ENCODE data around the gene RPL37. TPM values are rescaled to one million over a fixed set of nuclear protein-coding genes. Genes with fewer than 3 reads are reported as not detected.
"Not testable (repeated sequence)": the region's sequence is repeated elsewhere in the genome, so short reads cannot be mapped to it uniquely, and the experiment has no call there.

RPL37 gene
- total RNA-seq, result 115 and 223 TPM in 2 replicates

DNA sequence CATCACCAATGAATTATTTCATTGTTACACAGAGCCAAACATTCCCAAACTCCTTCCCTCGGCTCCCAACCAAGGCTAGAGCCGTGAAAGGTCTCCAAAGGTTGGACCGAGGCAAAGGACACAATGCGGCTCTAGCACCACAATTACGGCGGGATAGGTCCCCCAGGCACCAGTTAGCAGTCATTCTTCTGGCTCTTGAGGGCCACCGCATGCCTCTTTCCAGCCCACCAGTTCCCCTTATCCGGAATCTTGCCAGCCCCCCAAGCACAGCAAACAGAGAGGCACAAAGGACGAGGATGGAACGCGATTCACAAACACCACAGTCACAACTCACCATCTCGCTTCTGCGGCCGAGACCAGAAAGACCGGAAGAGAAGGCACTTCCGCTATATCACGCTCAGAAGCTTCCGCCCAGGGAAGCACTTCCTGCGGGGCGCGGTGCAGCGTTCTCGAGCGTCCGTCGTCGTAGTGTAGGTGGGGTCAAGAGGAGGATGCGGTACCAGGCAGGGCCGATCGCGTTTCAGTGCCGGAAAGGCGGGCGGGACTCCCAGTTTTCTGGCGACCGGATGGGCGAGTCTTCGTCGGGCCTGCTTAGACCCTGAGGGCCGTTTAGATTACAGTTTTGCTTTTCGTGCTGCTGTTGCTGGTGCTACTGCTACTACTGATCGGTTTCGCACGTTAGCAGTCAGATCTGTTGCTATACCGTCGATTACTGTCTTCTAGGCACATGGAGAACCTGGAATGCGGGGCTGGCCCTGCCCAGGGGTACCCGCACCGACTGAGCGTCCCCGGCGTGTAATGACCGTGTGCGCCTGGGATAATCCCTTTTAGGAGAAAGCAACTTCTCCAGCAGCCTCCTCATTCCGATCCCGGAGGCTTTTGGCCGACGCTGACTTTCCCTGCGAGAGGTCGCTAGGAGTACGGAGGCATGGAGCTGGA is at the start of gene RPL37:
Gene RPL37, minus strand, starts transcription at position 374 of the 939 bp plus-strand sequence. Its CDS starts 37 bp downstream, at position 337.
- peak; percentile 78 for DNase-seq (ENCODE audit: extremely low read depth, low read depth, low spot score)

GRCh38 chr5:40883051-40883450 is 48.0 kb upstream of the RPL37 start:
- DNase-seq (ENCODE audit: extremely low read depth, low read depth, low spot score), result not testable (repeated sequence)

DNA sequence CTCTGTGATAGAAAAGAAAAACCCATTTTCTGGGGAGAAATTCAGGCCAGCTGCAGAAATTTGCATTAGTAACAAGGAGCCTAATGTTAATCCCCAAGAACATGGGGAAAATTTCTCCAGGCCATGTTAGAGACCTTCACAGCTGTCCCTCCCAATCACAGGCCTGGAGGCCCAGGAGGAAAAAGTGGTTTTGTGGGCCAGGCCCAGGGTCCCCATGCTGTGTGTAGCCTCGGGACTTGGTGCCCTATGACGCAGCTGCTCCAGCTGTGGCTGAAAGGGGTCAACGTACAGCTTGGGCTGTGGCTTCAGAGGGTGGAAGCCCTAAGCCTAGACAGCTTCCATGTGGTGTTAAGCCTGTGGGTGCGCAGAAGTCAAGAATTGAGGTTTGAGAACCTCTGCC is 47.3 kb upstream of the RPL37 start:
- DNase-seq (ENCODE audit: extremely low read depth, low read depth, low spot score), result no peak

GRCh38 chr5:40879163-40879942 is 44.3 kb upstream of the RPL37 start:
- peak; percentile 23 for DNase-seq (ENCODE audit: extremely low read depth, low read depth, low spot score)

DNA sequence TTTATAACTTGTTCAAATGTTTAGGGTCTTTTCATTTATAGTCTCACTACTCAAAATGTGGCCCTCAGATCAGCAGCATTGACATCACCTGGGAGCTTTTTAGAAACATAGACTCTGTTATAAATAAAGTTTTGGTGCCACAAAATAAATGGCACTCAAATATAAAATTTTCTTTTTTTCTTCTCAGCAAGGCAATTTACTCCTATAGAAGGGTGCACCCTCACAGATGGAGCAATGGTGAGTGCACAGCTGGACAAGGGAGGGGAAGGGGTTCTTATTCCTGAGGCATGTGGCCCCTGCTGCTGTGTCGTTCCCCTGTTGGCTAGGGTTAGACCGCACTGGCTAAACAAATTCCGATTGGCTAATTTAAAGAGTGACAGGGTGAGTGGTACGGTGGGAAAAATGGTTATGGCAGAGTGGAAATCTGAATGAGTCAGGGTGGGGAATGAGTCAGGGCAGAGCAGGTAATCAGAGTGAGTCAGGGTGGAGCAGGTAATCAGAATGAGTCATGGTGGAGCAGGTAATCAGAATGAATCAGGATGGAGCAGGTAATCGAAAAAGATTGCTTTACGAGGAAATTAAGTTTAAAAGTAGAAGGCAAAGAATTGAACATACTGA is 42.5 kb upstream of the RPL37 start:
- DNase-seq (ENCODE audit: extremely low read depth, low read depth, low spot score), result no peak

- DNase-seq (ENCODE audit: extremely low read depth, low read depth, low spot score), result no peak
Observed at GRCh38 chr5:40875958-40876357, 40.9 kb upstream of the RPL37 start.

DNA sequence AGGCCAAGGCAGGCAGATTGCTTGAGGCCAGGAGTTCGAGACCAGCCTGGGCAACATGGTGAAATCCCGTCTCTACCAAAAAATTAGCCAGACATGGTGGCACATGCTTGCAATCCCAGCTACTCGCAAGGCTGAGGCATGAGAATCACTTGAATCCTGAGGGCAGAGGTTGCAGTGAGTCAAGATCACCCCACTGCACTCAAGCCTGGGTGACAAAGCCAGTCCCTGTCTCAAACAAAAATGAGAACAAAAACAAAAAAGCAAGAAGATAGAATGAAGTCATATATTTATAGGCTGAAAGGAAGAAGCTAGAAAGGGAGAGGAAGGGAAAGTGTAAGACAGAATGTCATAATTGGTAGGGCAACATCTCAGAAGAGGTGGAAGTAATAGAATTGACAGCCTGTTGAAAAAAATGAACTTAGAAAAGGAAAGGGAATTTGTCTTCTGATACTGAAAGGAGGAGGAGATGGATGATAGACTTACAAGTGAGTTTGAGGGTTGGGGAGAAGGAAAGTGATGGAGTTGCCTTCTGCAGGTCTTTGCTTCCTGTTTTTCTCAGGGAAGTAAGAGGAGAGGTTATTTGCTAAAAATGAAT is 38.4 kb upstream of the RPL37 start:
- DNase-seq (ENCODE audit: extremely low read depth, low read depth, low spot score), result no peak

- not testable (repeated sequence) for DNase-seq (ENCODE audit: extremely low read depth, low read depth, low spot score)
Observed at GRCh38 chr5:40872253-40872652, 37.2 kb upstream of the RPL37 start.

GRCh38 chr5:40871177-40871576 is 36.2 kb upstream of the RPL37 start:
- DNase-seq (ENCODE audit: extremely low read depth, low read depth, low spot score), result no peak

- DNase-seq (ENCODE audit: extremely low read depth, low read depth, low spot score), result no peak
Observed at GRCh38 chr5:40869384-40869783, 34.4 kb upstream of the RPL37 start.

GRCh38 chr5:40866844-40867243 is 31.8 kb upstream of the RPL37 start:
- no peak for DNase-seq (ENCODE audit: extremely low read depth, low read depth, low spot score)

DNA sequence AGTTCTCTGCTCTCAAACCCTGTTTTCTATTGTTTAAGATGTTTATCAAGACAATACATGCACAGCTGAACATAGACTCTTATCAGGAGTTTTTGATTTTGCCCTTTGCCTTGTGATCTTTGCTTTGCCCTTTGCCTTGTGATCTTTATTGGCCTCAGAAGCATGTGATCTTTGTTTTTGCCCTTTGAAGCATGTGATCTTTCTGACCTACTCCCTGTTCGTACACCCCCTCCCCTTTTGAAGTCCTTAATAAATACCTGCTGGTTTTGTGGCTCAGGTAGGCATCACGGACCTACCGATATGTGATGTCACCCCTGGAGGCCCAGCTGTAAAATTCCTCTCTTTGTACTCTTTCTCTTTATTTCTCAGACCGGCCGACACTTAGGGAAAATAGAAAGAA is 30.0 kb upstream of the RPL37 start:
- not testable (repeated sequence) for DNase-seq (ENCODE audit: extremely low read depth, low read depth, low spot score)

DNA sequence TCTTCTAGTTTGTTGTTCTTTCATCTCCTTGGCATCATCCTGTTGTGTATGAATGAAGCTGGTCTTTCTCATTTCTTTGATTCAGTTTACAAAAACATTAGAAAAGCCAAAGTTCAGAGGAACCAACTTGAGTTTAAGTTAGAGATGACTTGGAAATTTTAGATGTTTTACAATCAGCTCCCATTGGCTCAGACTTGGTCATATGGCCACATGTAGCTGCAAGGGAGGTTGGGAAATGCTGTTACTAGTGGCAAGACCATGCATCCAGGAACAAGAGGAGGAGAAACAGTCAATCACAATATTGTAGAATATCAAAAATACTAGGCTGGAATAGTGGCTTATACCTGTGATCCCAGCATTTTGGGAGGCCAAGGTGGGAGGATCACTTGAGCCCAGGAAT is 25.7 kb upstream of the RPL37 start:
- DNase-seq (ENCODE audit: extremely low read depth, low read depth, low spot score), result no peak

GRCh38 chr5:40853632-40854192 is 18.7 kb upstream of the RPL37 start:
- no peak for DNase-seq (ENCODE audit: extremely low read depth, low read depth, low spot score)

DNA sequence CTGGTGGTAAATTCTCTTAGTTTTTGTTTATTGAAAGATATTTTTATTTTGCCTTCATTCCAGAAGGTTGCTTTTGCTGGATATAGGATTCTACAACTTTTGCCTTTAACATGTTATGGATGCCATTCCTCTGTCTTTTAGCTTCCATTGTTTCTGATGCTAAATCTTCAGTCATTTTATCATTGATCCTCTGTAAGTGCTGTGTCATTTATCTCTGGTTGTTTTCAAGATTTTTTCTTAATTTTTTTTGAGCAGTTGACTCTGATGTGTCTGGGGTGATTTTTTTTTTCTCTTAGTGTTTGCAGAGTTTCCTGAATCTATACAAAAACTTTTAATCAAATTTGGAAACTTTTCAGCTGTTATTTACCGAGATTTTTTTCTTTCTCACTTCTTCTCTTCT is 12.5 kb upstream of the RPL37 start:
- no peak for DNase-seq (ENCODE audit: extremely low read depth, low read depth, low spot score)

GRCh38 chr5:40846371-40846770 is 11.3 kb upstream of the RPL37 start:
- no peak for DNase-seq (ENCODE audit: extremely low read depth, low read depth, low spot score)

DNA sequence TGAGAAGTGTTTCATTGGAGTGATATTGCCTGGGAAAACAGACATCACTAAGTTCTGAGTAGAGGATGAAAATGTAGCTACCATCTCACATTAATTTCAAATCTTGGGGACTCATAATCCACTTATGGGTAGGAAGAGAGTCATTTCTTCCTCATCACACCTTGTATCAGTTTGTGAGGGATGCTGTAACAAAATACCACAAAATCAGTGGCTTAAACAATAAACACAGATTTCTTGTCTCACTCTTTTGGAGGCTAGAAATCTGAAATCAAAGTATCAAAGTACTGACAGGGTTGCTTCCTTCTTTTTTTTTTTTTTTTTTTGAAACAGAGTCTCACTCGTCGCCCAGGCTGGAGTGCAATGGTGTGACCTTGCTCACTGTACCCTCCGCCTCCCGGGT is 9.5 kb upstream of the RPL37 start:
- DNase-seq (ENCODE audit: extremely low read depth, low read depth, low spot score), result no peak

DNA sequence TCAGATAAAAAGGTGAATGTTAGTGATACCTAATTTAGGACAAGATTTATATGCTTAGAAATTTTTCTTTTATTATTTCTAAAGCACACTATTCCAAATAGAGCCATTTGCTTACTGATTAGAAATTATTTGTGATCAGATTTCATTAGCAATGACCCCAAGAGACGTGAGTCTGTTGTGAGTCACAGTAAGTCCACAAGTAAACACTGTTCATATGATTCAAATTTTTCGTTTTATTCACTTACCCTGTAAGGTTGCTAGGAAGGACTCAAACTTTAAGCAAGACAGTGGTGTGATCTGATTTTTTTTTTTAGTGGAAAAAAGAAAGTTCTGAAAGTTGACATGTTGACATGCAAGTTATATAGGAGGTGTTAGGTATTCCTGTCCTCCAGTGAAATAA is 7.3 kb upstream of the RPL37 start:
- no peak for DNase-seq (ENCODE audit: extremely low read depth, low read depth, low spot score)

- DNase-seq (ENCODE audit: extremely low read depth, low read depth, low spot score), result peak; percentile 63
Observed at GRCh38 chr5:40841068-40841805, 6.2 kb upstream of the RPL37 start, which contains the start of gene CARD6. Gene CARD6 (plus strand): TSS chr5:40841367. CDS start chr5:40841383, 16 bp downstream.

GRCh38 chr5:40838086-40838485 is 3.1 kb upstream of the RPL37 start:
- no peak for DNase-seq (ENCODE audit: extremely low read depth, low read depth, low spot score)

Data from glomerular endothelial cell (primary cell).